K562 (cell line): ENCODE data around the gene MAU2. TPM values are rescaled to one million over a fixed set of nuclear protein-coding genes. Genes with fewer than 3 reads are reported as not detected.

ENCODE experiments used
- ARID4B ChIP-seq: sonication (generic); formaldehyde crosslinking; IDR thresholded peaks from 2 replicates; pipeline ENCODE4 v1.8.0; 2022; ENCODE audit warnings: mild to moderate bottlenecking, missing genetic modification reagents
- CREB5 ChIP-seq: fragments of 250-450 bp; sonication (Bioruptor Pico); IDR thresholded peaks from 2 replicates; pipeline ENCODE4 v1.5.0; 2020; ENCODE audit warnings: mild to moderate bottlenecking
- CXXC5 ChIP-seq: fragments of 250-450 bp; sonication (Bioruptor Pico); IDR thresholded peaks from 2 replicates; pipeline ENCODE4 v1.8.0; 2022; ENCODE audit warnings: inconsistent platforms, mild to moderate bottlenecking, moderate library complexity
- EHMT2 ChIP-seq: fragments of 450-650 bp; IDR thresholded peaks from 2 replicates; pipeline ENCODE4 v1.6.1; 2018; ENCODE audit warnings: antibody characterized with exemption
- ELF1 ChIP-seq: fragments of 200-800 bp; sonication (Bioruptor generic); IDR thresholded peaks from 2 replicates; pipeline ENCODE4 v1.6.1; 2016; ENCODE audit warnings: missing genetic modification characterization, missing compliant biosample characterization
- GABPA ChIP-seq: fragments of 200-800 bp; sonication (Bioruptor generic); conservative IDR thresholded peaks from 2 replicates; pipeline ENCODE4 v1.6.1; 2016; ENCODE audit warnings: low read depth, missing genetic modification characterization, missing compliant biosample characterization
- GATAD2A ChIP-seq: fragments of 450-650 bp; IDR thresholded peaks from 2 replicates; pipeline ENCODE4 v1.6.1; 2017
- JUNB ChIP-seq: fragments of 450-650 bp; formaldehyde crosslinking; conservative IDR thresholded peaks from 2 replicates; pipeline ENCODE4 v1.4.0; 2020; ENCODE audit warnings: mild to moderate bottlenecking
- PHF8 ChIP-seq: fragments of 200-600 bp; sonication (generic); IDR thresholded peaks from 2 replicates; pipeline ENCODE4 v1.6.1; 2012; ENCODE audit warnings: mixed run types, mild to moderate bottlenecking, inconsistent platforms, low read length, moderate library complexity, borderline replicate concordance
- POLR2B ChIP-seq: fragments of 450-650 bp; IDR thresholded peaks from 2 replicates; pipeline ENCODE4 v1.6.1; 2018; ENCODE audit warnings: low read depth; ENCODE audit not compliant: partially characterized antibody
- SP1 ChIP-seq: sonication (generic); formaldehyde crosslinking; IDR thresholded peaks from 2 replicates; pipeline ENCODE4 v1.8.1; 2022; ENCODE audit warnings: mild to moderate bottlenecking, missing genetic modification reagents
- STAG1 ChIP-seq: sonication (generic); formaldehyde crosslinking; IDR thresholded peaks from 2 replicates; pipeline ENCODE4 v1.5.0; 2020; ENCODE audit warnings: missing genetic modification reagents, borderline replicate concordance
- ZBTB7A ChIP-seq: IDR thresholded peaks from 2 replicates; pipeline ENCODE4 v1.6.1; 2011; ENCODE audit warnings: low read depth, mild to moderate bottlenecking, low read length, moderate library complexity, borderline replicate concordance; ENCODE audit not compliant: control insufficient read depth
- ZFP36 ChIP-seq: fragments of 150-350 bp; IDR thresholded peaks from 2 replicates; pipeline ENCODE4 v1.6.1; 2018; ENCODE audit warnings: low read length, low read depth; ENCODE audit not compliant: partially characterized antibody
- ZKSCAN8 ChIP-seq: fragments of 200-800 bp; sonication (Bioruptor generic); IDR thresholded peaks from 2 replicates; pipeline ENCODE4 v1.6.1; 2016; ENCODE audit warnings: missing genetic modification characterization, missing compliant biosample characterization
- ZNF699 ChIP-seq: fragments of 250-450 bp; sonication (Bioruptor Pico); IDR thresholded peaks from 2 replicates; pipeline ENCODE4 v1.8.0; 2021; ENCODE audit warnings: mild to moderate bottlenecking, moderate library complexity; ENCODE audit not compliant: insufficient replicate concordance
- ZNF778 ChIP-seq: fragments of 450-650 bp; formaldehyde crosslinking; IDR thresholded peaks from 2 replicates; pipeline ENCODE4 v1.4.0; 2020; ENCODE audit warnings: mild to moderate bottlenecking, moderate library complexity
- ZNF79 ChIP-seq: fragments of 250-450 bp; sonication (Bioruptor Pico); IDR thresholded peaks from 2 replicates; pipeline ENCODE4 v1.4.0; 2020; ENCODE audit warnings: low read depth, mild to moderate bottlenecking, moderate library complexity
- polyA plus RNA-seq, 8 experiments: library from polyadenylated mRNA; depleted of rRNA in 4 of 8; stranded (reverse) in 5 of 8; unstranded in 3 of 8; fragments of >200 nt; fragmentation: Nextera tagmentation in 2 of 8; fragmentation: Illumina TruSeq in 1 of 8; extraction: Ambion mirVana in 2 of 8; extraction: Trizol in 1 of 8; gene quantifications; 2 replicates each; pipeline versions ENCODE4 v1.2.1 to v1.2.3, GENCODE V29; 2011 to 2014; ENCODE audit warnings: inconsistent platforms in 1 of 8, missing spikeins in 1 of 8
- total RNA-seq, 7 experiments: library from RNA; depleted of rRNA in 6 of 7; stranded (reverse); fragments of >200 nt in 6 of 7; fragmentation: Illumina TruSeq in 2 of 7; extraction: Trizol in 2 of 7; gene quantifications; 2 replicates each; pipeline versions ENCODE4 v1.2.1 to v1.2.3, GENCODE V29; 2011 to 2021; ENCODE audit warnings: low replicate concordance in 1 of 7

The MAU2 gene
- total and polyA plus RNA-seq, 9 of the 15 experiments (the other 6 are each of a cell fraction or from before 2014, with no cell fraction given): 1.2 to 48.1 (median 19.4) TPM

DNA sequence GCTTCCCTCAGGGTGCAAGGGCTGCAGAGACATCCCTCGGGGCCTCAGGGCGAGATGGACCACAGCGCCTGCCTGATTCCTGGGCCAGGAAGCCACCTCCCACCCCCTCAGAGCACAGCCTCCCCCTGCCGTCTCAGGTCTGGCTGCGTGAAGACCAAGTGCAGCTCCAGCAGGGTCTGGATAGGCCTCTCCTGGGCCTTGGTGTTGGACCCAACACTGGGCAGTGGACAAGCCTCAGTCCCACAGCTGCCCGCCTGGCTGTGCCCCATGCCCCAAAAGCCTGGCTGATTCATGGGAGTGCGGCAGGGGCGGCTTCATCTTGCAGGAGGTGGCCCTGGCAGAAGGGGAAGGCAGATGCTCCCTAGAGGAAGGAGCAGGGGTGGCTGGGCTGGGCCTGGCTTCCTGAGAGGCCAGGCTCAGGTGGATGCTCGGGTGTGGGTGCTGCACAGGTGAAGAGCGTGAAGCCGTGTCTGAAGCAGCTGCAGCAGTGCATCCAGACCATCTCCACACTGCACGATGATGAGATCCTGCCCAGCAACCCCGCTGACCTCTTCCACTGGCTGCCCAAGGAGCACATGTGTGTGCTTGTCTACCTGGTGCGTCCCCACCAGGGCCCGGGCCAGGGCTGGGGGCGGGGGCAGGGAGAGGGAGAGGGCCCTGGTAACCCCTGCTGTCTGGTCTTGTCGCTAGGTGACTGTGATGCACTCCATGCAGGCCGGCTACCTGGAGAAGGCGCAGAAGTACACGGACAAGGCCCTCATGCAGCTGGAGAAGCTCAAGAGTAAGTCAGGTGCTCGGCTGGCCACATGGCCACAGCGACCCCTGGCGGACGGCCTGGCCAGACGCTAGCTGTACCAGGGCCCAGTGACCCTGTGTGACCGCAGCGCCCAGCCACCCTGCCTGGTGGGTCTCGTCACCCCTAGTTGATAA, 21.7 kb downstream of the MAU2 start (continued):
- TF ChIP-seq ZBTB7A: peak; percentile 48; the same call in 1 of the 2 replicates
- TF ChIP-seq CREB5: no peak
- TF ChIP-seq POLR2B: peak; percentile 40
- TF ChIP-seq ZFP36: no peak
- peak; percentile 7; the same call in 1 of the 2 replicates for TF ChIP-seq ARID4B
- no peak for TF ChIP-seq ZNF778 (CRISPR knock-in tag)
- TF ChIP-seq SP1 (CRISPR knock-in tag): 0 out of 2 replicates have a peak, but pooled peaks have one; percentile 37
- TF ChIP-seq GABPA: no peak
- no peak for TF ChIP-seq JUNB (CRISPR knock-in tag)
- TF ChIP-seq PHF8: no peak
- TF ChIP-seq ELF1 (tag): no peak
- no peak for TF ChIP-seq EHMT2
- TF ChIP-seq CXXC5 (CRISPR knock-in tag): no peak
- no peak for TF ChIP-seq ZNF699 (CRISPR knock-in tag)
- TF ChIP-seq STAG1: peak; percentile 77
- 0 out of 2 replicates have a peak, but pooled peaks have one; percentile 30 for TF ChIP-seq GATAD2A
- no peak for TF ChIP-seq ZKSCAN8
- no peak for TF ChIP-seq ZNF79 (CRISPR knock-in tag)
